ENCODE data around the gene RTF2. TPM values are rescaled to one million over a fixed set of nuclear protein-coding genes. Genes with fewer than 3 reads are reported as not detected.

Gene RTF2
- polyA plus RNA-seq, 1 donor, result 84.7 TPM

Other genes starting within 250 kb of the RTF2 start
- not detected for gene MC3R, start 219.9 kb upstream of the RTF2 start, polyA plus RNA-seq
- 39.6 TPM for gene FAM210B, start 109.7 kb upstream of the RTF2 start, polyA plus RNA-seq
- gene AURKA, start 76.4 kb upstream of the RTF2 start, polyA plus RNA-seq, result 13.7 TPM
- 27.6 TPM for gene CSTF1, start 76.0 kb upstream of the RTF2 start, polyA plus RNA-seq
- gene CASS4, start 56.4 kb upstream of the RTF2 start, polyA plus RNA-seq, result 1.2 TPM
- 0.21 TPM for gene FAM209A, start 56.1 kb downstream of the RTF2 start, polyA plus RNA-seq
- 0.19 TPM for gene FAM209B, start 64.6 kb downstream of the RTF2 start, polyA plus RNA-seq
- 0.06 TPM for gene TFAP2C, start 160.7 kb downstream of the RTF2 start, polyA plus RNA-seq

All from large intestine (tissue), 1 donor.